Measurements from ENCODE around the gene VAV1.
"Not testable (repeated sequence)": the region's sequence is repeated elsewhere in the genome, so short reads cannot be mapped to it uniquely, and the experiment has no call there.

The VAV1 gene

GRCh38 chr19:6736917-6737283, 35.6 kb upstream of the VAV1 start:
- no peak for DNase-seq (ENCODE audit: low read depth in 1 of 2, low spot score in 1 of 2)

- peak; percentile 98 to 99 for DNase-seq (ENCODE audit: low read depth in 1 of 2, low spot score in 1 of 2)
These were observed 35.1 kb upstream of the VAV1 start, which contains the start of gene GPR108 for GRCh38 chr19:6737284-6737872. GPR108 (minus strand) TSS chr19:6737580; CDS start chr19:6737576, 4 bp downstream.

GRCh38 chr19:6737873-6738786, 34.4 kb upstream of the VAV1 start:
- peak; percentile 36 to 48 for DNase-seq (ENCODE audit: low read depth in 1 of 2, low spot score in 1 of 2)

GRCh38 chr19:6738787-6739389, 33.6 kb upstream of the VAV1 start:
- no peak for DNase-seq (ENCODE audit: low read depth in 1 of 2, low spot score in 1 of 2)

GRCh38 chr19:6739390-6739882, 33.1 kb upstream of the VAV1 start, which contains the start of gene TRIP10:
TRIP10 (plus strand) TSS chr19:6739680; CDS start chr19:6739762, 82 bp downstream.
- peak; percentile 64 to 78 for DNase-seq (ENCODE audit: low read depth in 1 of 2, low spot score in 1 of 2)

- no peak for DNase-seq (ENCODE audit: low read depth in 1 of 2, low spot score in 1 of 2)
These were observed 32.5 kb upstream of the VAV1 start for GRCh38 chr19:6739883-6740588.

GRCh38 chr19:6740589-6741343, 31.7 kb upstream of the VAV1 start:
- no peak for DNase-seq (ENCODE audit: low read depth in 1 of 2, low spot score in 1 of 2)

GRCh38 chr19:6743066-6743465, 29.4 kb upstream of the VAV1 start:
- DNase-seq (ENCODE audit: low read depth in 1 of 2, low spot score in 1 of 2): no peak

GRCh38 chr19:6743714-6744380, 28.7 kb upstream of the VAV1 start:
- DNase-seq (ENCODE audit: low read depth in 1 of 2, low spot score in 1 of 2): no peak

- no peak for DNase-seq (ENCODE audit: low read depth in 1 of 2, low spot score in 1 of 2)
These were observed 27.9 kb upstream of the VAV1 start for GRCh38 chr19:6744381-6745301.

- DNase-seq (ENCODE audit: low read depth in 1 of 2, low spot score in 1 of 2): no peak
These were observed 26.5 kb upstream of the VAV1 start for GRCh38 chr19:6745965-6746364.

GRCh38 chr19:6748543-6748942, 24.0 kb upstream of the VAV1 start:
- DNase-seq (ENCODE audit: low read depth in 1 of 2, low spot score in 1 of 2): not testable (repeated sequence)

- DNase-seq (ENCODE audit: low read depth in 1 of 2, low spot score in 1 of 2): no peak
These were observed 22.4 kb upstream of the VAV1 start for GRCh38 chr19:6750062-6750461.

GRCh38 chr19:6751189-6751588, 21.3 kb upstream of the VAV1 start:
- no peak for DNase-seq (ENCODE audit: low read depth in 1 of 2, low spot score in 1 of 2)

- no peak for DNase-seq (ENCODE audit: low read depth in 1 of 2, low spot score in 1 of 2)
These were observed 20.0 kb upstream of the VAV1 start for GRCh38 chr19:6752256-6753177.

- peak; percentile 39 to 65 for DNase-seq (ENCODE audit: low read depth in 1 of 2, low spot score in 1 of 2)
These were observed 19.1 kb upstream of the VAV1 start for GRCh38 chr19:6753178-6754031.

GRCh38 chr19:6754136-6754535, 18.4 kb upstream of the VAV1 start:
- no peak for DNase-seq (ENCODE audit: low read depth in 1 of 2, low spot score in 1 of 2)

Measured in activated T-helper 1 cell treated with anti-CD3 and anti-CD28 coated beads, Interleukin-2, amount 50 U/mL, for 16 hours (primary cell).